NOMO-1 treated with DMSO at 0.1 percent for 48 hours (cell line): Measurements from ENCODE around the gene ZNF644.
"Not testable (repeated sequence)": the region's sequence is repeated elsewhere in the genome, so short reads cannot be mapped to it uniquely, and the experiment has no call there.

Experiments used
- DNase-seq: peaks from one replicate; lab custom pipeline; 2025; ENCODE audit not compliant: unreplicated experiment; lab: John Stamatoyannopoulos, UW

The ZNF644 gene

GRCh38 chr1:91021686-91022517 is at the start of gene ZNF644:
Gene ZNF644, minus strand, starts transcription at chr1:91022035. Its CDS starts 39,682 bp downstream, at chr1:90982353.
- peak; percentile 85 for DNase-seq

GRCh38 chr1:91070298-91070697 is 48.5 kb upstream of the ZNF644 start:
- no peak for DNase-seq

- no peak for DNase-seq
These were observed 44.7 kb upstream of the ZNF644 start for GRCh38 chr1:91066538-91066937.

- DNase-seq = no peak
These were observed 43.5 kb upstream of the ZNF644 start for GRCh38 chr1:91065337-91065736.

GRCh38 chr1:91063403-91063802 is 41.6 kb upstream of the ZNF644 start:
- DNase-seq = peak; percentile 41

GRCh38 chr1:91059157-91059556 is 37.3 kb upstream of the ZNF644 start:
- DNase-seq = no peak

GRCh38 chr1:91057784-91058183 is 35.9 kb upstream of the ZNF644 start:
- peak; percentile 55 for DNase-seq

- peak; percentile 88 for DNase-seq
These were observed 33.1 kb upstream of the ZNF644 start for GRCh38 chr1:91054780-91055481.

- no peak for DNase-seq
These were observed 31.8 kb upstream of the ZNF644 start for GRCh38 chr1:91053630-91054029.

GRCh38 chr1:91049551-91049950 is 27.7 kb upstream of the ZNF644 start:
- not testable (repeated sequence) for DNase-seq

- DNase-seq = no peak
These were observed 24.9 kb upstream of the ZNF644 start for GRCh38 chr1:91046766-91047165.

GRCh38 chr1:91045284-91045683 is 23.4 kb upstream of the ZNF644 start:
- no peak for DNase-seq

GRCh38 chr1:91044776-91045175 is 22.9 kb upstream of the ZNF644 start:
- DNase-seq = not testable (repeated sequence)

- not testable (repeated sequence) for DNase-seq
These were observed 20.5 kb upstream of the ZNF644 start for GRCh38 chr1:91042372-91042771.

GRCh38 chr1:91038582-91038981 is 16.7 kb upstream of the ZNF644 start:
- DNase-seq = no peak

GRCh38 chr1:91036894-91037829 is 15.3 kb upstream of the ZNF644 start:
- no peak for DNase-seq

GRCh38 chr1:91032349-91032748 is 10.5 kb upstream of the ZNF644 start:
- no peak for DNase-seq

- no peak for DNase-seq
These were observed 9.2 kb upstream of the ZNF644 start for GRCh38 chr1:91031081-91031480.

- DNase-seq = no peak
These were observed 4.9 kb upstream of the ZNF644 start for GRCh38 chr1:91026777-91027176.

- DNase-seq = no peak
These were observed 4.5 kb upstream of the ZNF644 start for GRCh38 chr1:91026320-91026719.

- DNase-seq = peak; percentile 22
These were observed 2.8 kb upstream of the ZNF644 start for GRCh38 chr1:91024481-91025119.
